ENCODE measurements around the gene MTSS2.
A peak's percentile ranks its signal among the peaks of the same experiment; 100 is the strongest.
"Not testable (repeated sequence)": the region's sequence is repeated elsewhere in the genome, so short reads cannot be mapped to it uniquely, and the experiment has no call there.

Gene MTSS2

GRCh38 chr16:70684146-70685060 lies 1.4 kb downstream of the MTSS2 start:
- no peak for DNase-seq

GRCh38 chr16:70683146-70683944 lies 2.5 kb downstream of the MTSS2 start:
- DNase-seq, result no peak

GRCh38 chr16:70682239-70683145 lies 3.4 kb downstream of the MTSS2 start:
- DNase-seq, result no peak

GRCh38 chr16:70681382-70682238 lies 4.2 kb downstream of the MTSS2 start:
- DNase-seq, result no peak

- DNase-seq, result no peak
These were observed 5.1 kb downstream of the MTSS2 start for GRCh38 chr16:70680495-70681381.

- DNase-seq, result peak; percentile 96
These were observed 6.0 kb downstream of the MTSS2 start for GRCh38 chr16:70679671-70680494.

GRCh38 chr16:70678898-70679670 lies 6.8 kb downstream of the MTSS2 start:
- DNase-seq, result no peak

- DNase-seq, result no peak
These were observed 7.5 kb downstream of the MTSS2 start for GRCh38 chr16:70678121-70678897.

- no peak for DNase-seq
These were observed 8.2 kb downstream of the MTSS2 start for GRCh38 chr16:70677499-70678120.

- DNase-seq, result no peak
These were observed 9.0 kb downstream of the MTSS2 start for GRCh38 chr16:70676675-70677498.

GRCh38 chr16:70675851-70676513 lies 9.9 kb downstream of the MTSS2 start:
- no peak for DNase-seq

GRCh38 chr16:70674221-70675014 lies 11.4 kb downstream of the MTSS2 start:
- DNase-seq, result no peak

GRCh38 chr16:70670938-70671337 lies 14.9 kb downstream of the MTSS2 start:
- not testable (repeated sequence) for DNase-seq

GRCh38 chr16:70670175-70670574 lies 15.7 kb downstream of the MTSS2 start:
- no peak for DNase-seq
